Neural cell (in vitro differentiated cells): ENCODE measurements around the gene CDIP1. TPM values are rescaled to one million over a fixed set of nuclear protein-coding genes. Genes with fewer than 3 reads are reported as not detected.

Experiments used
- H2AFZ ChIP-seq: fragments of 200-600, 300-800 bp; sonication (generic), shearing (Covaris generic); 2 replicates; pipeline ENCODE4 v1.6.0; 2014; ENCODE audit warnings: low read depth, mild to moderate bottlenecking, antibody characterized with exemption, low read length, moderate library complexity
- H3F3A ChIP-seq: fragments of 200-600 bp; shearing (Covaris generic); 2 replicates; pipeline ENCODE4 v1.6.1; 2016; ENCODE audit warnings: mild to moderate bottlenecking, moderate library complexity, mixed read lengths, antibody characterized with exemption, low read length; ENCODE audit not compliant: insufficient read depth, poor library complexity, severe bottlenecking
- H3K27ac ChIP-seq: fragments of 200-600, 300-800 bp; sonication (generic), shearing (Covaris generic); 2 replicates; pipeline ENCODE4 v1.5.1; 2014; ENCODE audit warnings: mild to moderate bottlenecking, low read length, moderate library complexity
- H3K27me3 ChIP-seq: fragments of 300-800, 200-600 bp; sonication (generic), shearing (Covaris generic); 2 replicates; pipeline ENCODE4 v1.6.0; 2014; ENCODE audit warnings: mild to moderate bottlenecking, low read depth, low read length, moderate library complexity; ENCODE audit not compliant: insufficient read depth
- H3K36me3 ChIP-seq: fragments of 300-800, 200-600 bp; sonication (generic), shearing (Covaris generic); 2 replicates; pipeline ENCODE4 v1.5.1; 2014; ENCODE audit warnings: mild to moderate bottlenecking, antibody characterized with exemption, low read length, moderate library complexity; ENCODE audit not compliant: insufficient read depth
- H3K4me2 ChIP-seq: fragments of 300-800, 200-600 bp; sonication (generic), shearing (Covaris generic); 2 replicates; pipeline ENCODE4 v1.6.0; 2014; ENCODE audit warnings: mild to moderate bottlenecking, low read length
- H3K4me3 ChIP-seq: fragments of 300-800, 200-600 bp; sonication (generic), shearing (Covaris generic); 2 replicates; pipeline ENCODE4 v1.5.1; 2014; ENCODE audit warnings: mild to moderate bottlenecking, low read length, moderate library complexity
- H3K79me2 ChIP-seq: fragments of 200-600 bp; shearing (Covaris generic); replicated peaks from 2 replicates; pipeline ENCODE4 v1.6.0; 2014; ENCODE audit warnings: mild to moderate bottlenecking, low read length, moderate library complexity; ENCODE audit not compliant: insufficient read depth
- H3K9ac ChIP-seq: fragments of 300-800, 200-600 bp; sonication (generic), shearing (Covaris generic); 2 replicates; pipeline ENCODE4 v1.6.1; 2016; ENCODE audit warnings: mild to moderate bottlenecking, low read length, mixed read lengths
- H3K9me2 ChIP-seq: fragments of 200-600 bp; shearing (Covaris generic); 2 replicates; pipeline ENCODE4 v1.6.1; 2016; ENCODE audit warnings: mild to moderate bottlenecking, low read length, mixed read lengths; ENCODE audit not compliant: insufficient read depth
- H3K9me3 ChIP-seq: fragments of 200-600, 300-800 bp; sonication (generic), shearing (Covaris generic); 2 replicates; pipeline ENCODE4 v1.6.1; 2016; ENCODE audit warnings: mild to moderate bottlenecking, mixed run types, low read length, moderate library complexity, mixed read lengths
- H4K20me1 ChIP-seq: fragments of 200-600 bp; shearing (Covaris generic); 2 replicates; pipeline ENCODE4 v1.6.1; 2016; ENCODE audit warnings: mild to moderate bottlenecking, mixed run types; ENCODE audit not compliant: insufficient read depth
- EP300 ChIP-seq: fragments of 450-650 bp; conservative IDR thresholded peaks from 2 replicates; pipeline ENCODE4 v1.6.1; 2014; ENCODE audit warnings: antibody characterized with exemption, mild to moderate bottlenecking, moderate library complexity; ENCODE audit not compliant: poor library complexity, severe bottlenecking
- EZH2 ChIP-seq: fragments of 200-600, 300-800 bp; shearing (Covaris generic), sonication (generic); IDR thresholded peaks from 2 replicates; pipeline ENCODE4 v1.6.1; 2014; ENCODE audit warnings: antibody characterized with exemption, low read length, borderline replicate concordance, mild to moderate bottlenecking; ENCODE audit not compliant: insufficient read depth, poor library complexity, severe bottlenecking
- MXI1 ChIP-seq: fragments of 450-650 bp; conservative IDR thresholded peaks from 2 replicates; pipeline ENCODE4 v1.6.1; 2014; ENCODE audit warnings: antibody characterized with exemption, mild to moderate bottlenecking; ENCODE audit not compliant: poor library complexity, severe bottlenecking
- POLR2AphosphoS5 ChIP-seq: IDR thresholded peaks from 2 replicates; pipeline ENCODE4 v1.6.1; 2012
- RAD21 ChIP-seq: fragments of 450-650 bp; conservative IDR thresholded peaks from 2 replicates; pipeline ENCODE4 v1.6.1; 2014; ENCODE audit warnings: antibody characterized with exemption, mild to moderate bottlenecking, moderate library complexity
- SMC3 ChIP-seq: fragments of 450-650 bp; conservative IDR thresholded peaks from 2 replicates; pipeline ENCODE4 v1.6.1; 2014; ENCODE audit warnings: antibody characterized with exemption, mild to moderate bottlenecking, moderate library complexity; ENCODE audit not compliant: poor library complexity
- TAF1 ChIP-seq: IDR thresholded peaks from 2 replicates; pipeline ENCODE4 v1.6.1; 2012; ENCODE audit warnings: low read depth
- polyA plus RNA-seq: library from polyadenylated mRNA; depleted of rRNA; stranded (reverse); fragments of >200 nt; gene quantifications from 2 replicates; pipeline ENCODE4 v1.2.3, GENCODE V29; 2014
- TF ChIP-seq, protein P1 (sequence below): fragments of 450-650 bp; IDR thresholded peaks from 2 replicates; pipeline ENCODE4 v1.5.1; 2014; ENCODE audit warnings: antibody characterized with exemption, mild to moderate bottlenecking, moderate library complexity; ENCODE audit not compliant: poor library complexity, severe bottlenecking
- TF ChIP-seq, protein P2 (sequence below): IDR thresholded peaks from 2 replicates; pipeline ENCODE4 v1.6.1; 2012; ENCODE audit warnings: borderline replicate concordance

The CDIP1 gene
- polyA plus RNA-seq, 1 donor from 2014 or later, result 16.4 TPM

DNA sequence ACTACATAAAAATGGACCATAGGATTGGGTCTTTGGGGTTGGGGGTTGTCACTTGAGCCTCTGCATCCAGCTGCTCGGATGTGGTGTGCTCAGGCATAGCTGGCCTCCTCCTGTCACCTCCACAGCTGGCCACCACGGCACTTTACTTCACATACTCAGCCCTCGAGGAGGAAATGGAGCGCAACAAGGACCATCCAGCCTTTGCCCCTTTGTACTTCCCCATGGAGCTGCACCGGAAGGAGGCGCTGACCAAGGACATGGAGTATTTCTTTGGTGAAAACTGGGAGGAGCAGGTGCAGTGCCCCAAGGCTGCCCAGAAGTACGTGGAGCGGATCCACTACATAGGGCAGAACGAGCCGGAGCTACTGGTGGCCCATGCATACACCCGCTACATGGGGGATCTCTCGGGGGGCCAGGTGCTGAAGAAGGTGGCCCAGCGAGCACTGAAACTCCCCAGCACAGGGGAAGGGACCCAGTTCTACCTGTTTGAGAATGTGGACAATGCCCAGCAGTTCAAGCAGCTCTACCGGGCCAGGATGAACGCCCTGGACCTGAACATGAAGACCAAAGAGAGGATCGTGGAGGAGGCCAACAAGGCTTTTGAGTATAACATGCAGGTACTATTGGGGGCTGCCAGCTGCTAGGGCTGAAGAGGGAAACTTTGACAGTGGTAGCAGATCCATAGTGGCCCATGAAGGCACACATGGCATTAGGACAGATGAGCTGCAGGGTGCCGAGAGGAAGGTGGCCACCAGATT is 30.8 kb downstream of the CDIP1 start:
- Histone ChIP-seq H3K4me2 (no peak overlapping the region), H3K9ac (no peak overlapping the region), H3K27ac (no peak overlapping the region), H2AFZ (no peak overlapping the region), H3K36me3 (no peaks in the 10 kb centered on the region), H4K20me1 (no peaks in the 10 kb centered on the region), H3K9me2 (no peaks in the 10 kb centered on the region), H3K9me3 (no peaks in the 10 kb centered on the region), H3F3A (no peaks in the 10 kb centered on the region), H3K27me3 (no peaks in the 10 kb centered on the region), H3K79me2 (no peaks in the 10 kb centered on the region), H3K4me3 (no peak overlapping the region)
- TF ChIP-seq, protein P1, sequence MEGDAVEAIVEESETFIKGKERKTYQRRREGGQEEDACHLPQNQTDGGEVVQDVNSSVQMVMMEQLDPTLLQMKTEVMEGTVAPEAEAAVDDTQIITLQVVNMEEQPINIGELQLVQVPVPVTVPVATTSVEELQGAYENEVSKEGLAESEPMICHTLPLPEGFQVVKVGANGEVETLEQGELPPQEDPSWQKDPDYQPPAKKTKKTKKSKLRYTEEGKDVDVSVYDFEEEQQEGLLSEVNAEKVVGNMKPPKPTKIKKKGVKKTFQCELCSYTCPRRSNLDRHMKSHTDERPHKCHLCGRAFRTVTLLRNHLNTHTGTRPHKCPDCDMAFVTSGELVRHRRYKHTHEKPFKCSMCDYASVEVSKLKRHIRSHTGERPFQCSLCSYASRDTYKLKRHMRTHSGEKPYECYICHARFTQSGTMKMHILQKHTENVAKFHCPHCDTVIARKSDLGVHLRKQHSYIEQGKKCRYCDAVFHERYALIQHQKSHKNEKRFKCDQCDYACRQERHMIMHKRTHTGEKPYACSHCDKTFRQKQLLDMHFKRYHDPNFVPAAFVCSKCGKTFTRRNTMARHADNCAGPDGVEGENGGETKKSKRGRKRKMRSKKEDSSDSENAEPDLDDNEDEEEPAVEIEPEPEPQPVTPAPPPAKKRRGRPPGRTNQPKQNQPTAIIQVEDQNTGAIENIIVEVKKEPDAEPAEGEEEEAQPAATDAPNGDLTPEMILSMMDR, result no peak
- TF ChIP-seq, protein P2, sequence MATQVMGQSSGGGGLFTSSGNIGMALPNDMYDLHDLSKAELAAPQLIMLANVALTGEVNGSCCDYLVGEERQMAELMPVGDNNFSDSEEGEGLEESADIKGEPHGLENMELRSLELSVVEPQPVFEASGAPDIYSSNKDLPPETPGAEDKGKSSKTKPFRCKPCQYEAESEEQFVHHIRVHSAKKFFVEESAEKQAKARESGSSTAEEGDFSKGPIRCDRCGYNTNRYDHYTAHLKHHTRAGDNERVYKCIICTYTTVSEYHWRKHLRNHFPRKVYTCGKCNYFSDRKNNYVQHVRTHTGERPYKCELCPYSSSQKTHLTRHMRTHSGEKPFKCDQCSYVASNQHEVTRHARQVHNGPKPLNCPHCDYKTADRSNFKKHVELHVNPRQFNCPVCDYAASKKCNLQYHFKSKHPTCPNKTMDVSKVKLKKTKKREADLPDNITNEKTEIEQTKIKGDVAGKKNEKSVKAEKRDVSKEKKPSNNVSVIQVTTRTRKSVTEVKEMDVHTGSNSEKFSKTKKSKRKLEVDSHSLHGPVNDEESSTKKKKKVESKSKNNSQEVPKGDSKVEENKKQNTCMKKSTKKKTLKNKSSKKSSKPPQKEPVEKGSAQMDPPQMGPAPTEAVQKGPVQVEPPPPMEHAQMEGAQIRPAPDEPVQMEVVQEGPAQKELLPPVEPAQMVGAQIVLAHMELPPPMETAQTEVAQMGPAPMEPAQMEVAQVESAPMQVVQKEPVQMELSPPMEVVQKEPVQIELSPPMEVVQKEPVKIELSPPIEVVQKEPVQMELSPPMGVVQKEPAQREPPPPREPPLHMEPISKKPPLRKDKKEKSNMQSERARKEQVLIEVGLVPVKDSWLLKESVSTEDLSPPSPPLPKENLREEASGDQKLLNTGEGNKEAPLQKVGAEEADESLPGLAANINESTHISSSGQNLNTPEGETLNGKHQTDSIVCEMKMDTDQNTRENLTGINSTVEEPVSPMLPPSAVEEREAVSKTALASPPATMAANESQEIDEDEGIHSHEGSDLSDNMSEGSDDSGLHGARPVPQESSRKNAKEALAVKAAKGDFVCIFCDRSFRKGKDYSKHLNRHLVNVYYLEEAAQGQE, result no peak
- no peak for TF ChIP-seq RAD21
- no peak for TF ChIP-seq MXI1
- TF ChIP-seq TAF1, result no peak
- no peak for TF ChIP-seq POLR2AphosphoS5
- no peak for TF ChIP-seq SMC3
- no peak for TF ChIP-seq EP300
- no peak for TF ChIP-seq EZH2

DNA sequence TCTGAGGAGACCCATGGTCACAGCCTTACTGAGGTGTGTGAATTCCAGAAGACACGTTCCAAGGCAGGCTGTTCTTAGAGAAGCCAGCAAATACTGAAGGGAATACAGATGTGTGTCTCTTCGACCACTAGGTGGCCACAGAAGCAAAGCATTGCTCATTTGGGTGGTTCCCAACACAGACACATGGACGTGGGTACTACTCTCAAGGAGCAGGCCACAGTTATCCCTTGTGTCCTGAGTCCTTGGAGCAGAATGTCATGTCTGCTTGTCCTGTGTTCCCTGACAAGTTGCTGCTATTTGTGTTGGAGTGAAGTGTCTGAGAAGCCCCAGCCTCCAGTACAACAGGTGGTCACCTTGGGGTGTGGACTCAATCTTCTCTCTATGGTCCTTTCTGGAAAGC is 32.1 kb downstream of the CDIP1 start:
- H3K36me3 ChIP-seq, result no peaks in the 10 kb centered on the region
- H3K27me3 ChIP-seq, result no peaks in the 10 kb centered on the region
- H3K79me2 ChIP-seq, result no peaks in the 10 kb centered on the region
- H3F3A ChIP-seq, result no peaks in the 10 kb centered on the region
- no peak overlapping the region for H3K9ac ChIP-seq
- H3K27ac ChIP-seq, result no peak overlapping the region
- TF ChIP-seq TAF1 (no peak), SMC3 (peak; percentile 82), MXI1 (peak; percentile 37), POLR2AphosphoS5 (no peak), EP300 (no peak), EZH2 (no peak), RAD21 (peak; percentile 84)
- TF ChIP-seq, protein P1, result peak; percentile 87
- TF ChIP-seq, protein P2, result no peak
- no peaks in the 10 kb centered on the region for H3K9me2 ChIP-seq
- no peak overlapping the region for H3K4me2 ChIP-seq
- H2AFZ ChIP-seq, result no peak overlapping the region
- no peaks in the 10 kb centered on the region for H3K9me3 ChIP-seq
- H4K20me1 ChIP-seq, result no peaks in the 10 kb centered on the region
- no peak overlapping the region for H3K4me3 ChIP-seq
